Motor neuron (in vitro differentiated cells): Measurements from ENCODE around the gene IQSEC3. TPM values are rescaled to one million over a fixed set of nuclear protein-coding genes. Genes with fewer than 3 reads are reported as not detected.
"Not testable (repeated sequence)": the region's sequence is repeated elsewhere in the genome, so short reads cannot be mapped to it uniquely, and the experiment has no call there.

ENCODE experiments used
- ATAC-seq, 8 experiments: fragments of 200-7000 bp; cut with Tn5 transposase; replicated peaks in 6 of 8; 2 replicates each; pipeline ENCODE4 v1.8.0; 2021; ENCODE audit warnings: mild to moderate bottlenecking in 8 of 8, moderate library complexity in 8 of 8
- H3K27ac ChIP-seq, 2 donors: fragments of 250-450 bp; sonication (Bioruptor Pico); 2 replicates each; pipeline ENCODE4 v1.9.0; 2021; ENCODE audit warnings: antibody characterized with exemption in 2 of 2, mild to moderate bottlenecking in 2 of 2, moderate library complexity in 1 of 2
- H3K4me1 ChIP-seq, 2 donors: fragments of 250-450 bp; sonication (Bioruptor Pico); replicated peaks in 1 of 2; 2 replicates each; pipeline ENCODE4 v1.6.1; 2021; ENCODE audit warnings: antibody characterized with exemption in 2 of 2, mild to moderate bottlenecking in 2 of 2, moderate library complexity in 1 of 2
- H3K4me3 ChIP-seq, 5 donors: fragments of 250-450 bp; sonication (Bioruptor Pico); 2 replicates each; pipeline ENCODE4 v1.9.0; 2021; ENCODE audit warnings: antibody characterized with exemption in 5 of 5, mild to moderate bottlenecking in 5 of 5, moderate library complexity in 4 of 5
- WGBS, 10 experiments: fragments of 450-650 bp; shearing (Covaris generic); methylation state at CpG; one replicate each; pipeline ENCODE4 v1.0.0; 2022; 5-methylcytosine and 5-hydroxymethylcytosine counted together
- in situ Hi-C, 9 experiments: fragments of 400-800 bp; cut with MboI; loops; one replicate each; pipeline ENCODE4 v1.15.0; 2021; ENCODE audit warnings: low sequenced_read_pairs in 9 of 9, low pct_unique_long_range_greater_than_20kb in 2 of 9; ENCODE audit not compliant: unreplicated experiment in 9 of 9
- total RNA-seq, 8 experiments: library from RNA; unstranded; fragments of 300-600 nt; gene quantifications; 2 replicates each; pipeline versions ENCODE4 v1.2.3 to v1.2.4, GENCODE V29; 2022

IQSEC3 gene
- total RNA-seq, 8 experiments from 2014 or later, result 0.09 to 5.6 (median 1.8) TPM

DNA sequence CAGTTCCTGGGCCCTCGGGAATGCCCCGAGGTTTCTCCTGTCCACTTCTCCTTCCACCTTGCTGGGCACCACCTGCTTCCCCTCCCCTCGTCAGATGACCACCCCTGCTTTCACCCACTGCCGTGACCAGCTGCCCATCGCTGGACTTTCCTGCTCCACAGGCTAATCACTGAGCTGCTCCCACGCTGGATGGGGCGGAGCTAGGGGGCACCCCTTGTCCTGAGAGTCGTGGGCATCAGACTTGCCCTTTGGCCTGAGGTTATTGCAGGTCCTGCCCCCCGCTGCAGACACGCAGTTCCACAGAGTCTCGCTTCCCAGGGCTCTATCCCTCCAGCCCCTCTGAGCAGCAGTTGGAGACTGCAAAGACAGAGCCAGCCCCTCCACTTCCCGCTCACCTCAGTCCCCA is 147.0 kb downstream of the IQSEC3 start:
- 27 to 61% (median 60%) methylated on average over 1 to 3 of the region's 12 CpGs; no CpG with 5 or more reads in 7 of the 10 experiments for WGBS, 10 experiments
- ATAC-seq, result peak in 3 of 8 experiments; percentile 12 to 27 (median 19)
- in situ Hi-C loops, result no loop called here
- Histone ChIP-seq H3K27ac (no peak overlapping the region), H3K4me1 (no peaks in the 10 kb centered on the region), H3K4me3 (no peak overlapping the region)

GRCh38 chr12:214003-214741 is 147.6 kb downstream of the IQSEC3 start, which contains the start of gene SLC6A12:
TSS of gene SLC6A12 (minus strand) at chr12:214157. CDS start at chr12:209986, 4,171 bp downstream.
- Histone ChIP-seq H3K27ac (no peak within 1 kb of the TSS), H3K4me3 (no peak within 1 kb of the TSS), H3K4me1 (no peaks in the 10 kb centered on the region)
- peak in 5 of 8 experiments; percentile 19 to 76 (median 33) for ATAC-seq
- 7 to 100% (median 60%) methylated on average over 1 to 3 of the region's 14 CpGs; no CpG with 5 or more reads in 5 of the 10 experiments for WGBS, 10 experiments
- in situ Hi-C loops, result no loop called here

GRCh38 chr12:215116-215515 is 148.5 kb downstream of the IQSEC3 start:
- in situ Hi-C loops, result no loop called here
- no peak for ATAC-seq
- H3K4me3 ChIP-seq, result no peak overlapping the region
- no peak overlapping the region for H3K27ac ChIP-seq
- peaks cover 0 to 1% of the 10 kb centered on the region in 2 donors for H3K4me1 ChIP-seq
- 50 to 100% (median 83%) methylated on average over 1 to 2 of the region's 6 CpGs; no CpG with 5 or more reads in 6 of the 10 experiments for WGBS, 10 experiments

DNA sequence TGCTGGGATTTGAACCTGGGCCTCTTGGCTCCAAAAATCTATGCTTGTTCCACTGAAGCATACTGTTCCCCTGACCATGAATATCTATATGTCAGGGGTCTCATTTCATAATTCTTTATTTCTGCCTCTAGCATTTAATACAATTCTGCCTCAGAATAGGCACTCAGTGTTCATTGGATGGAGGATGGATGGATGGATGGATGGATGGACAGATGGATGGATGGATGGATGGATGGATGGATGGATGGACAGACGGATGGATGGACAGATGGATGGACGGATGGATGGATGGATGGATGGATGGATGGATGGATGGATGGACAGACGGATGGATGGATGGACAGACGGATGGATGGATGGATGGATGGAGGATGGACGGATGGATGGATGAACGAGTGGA is 150.5 kb downstream of the IQSEC3 start:
- H3K4me3 ChIP-seq, ATAC-seq, in situ Hi-C loops, H3K27ac ChIP-seq, H3K4me1 ChIP-seq: not testable (repeated sequence)
- 46 to 76% (median 69%) methylated on average over 2 to 4 of the region's 6 CpGs; no CpG with 5 or more reads in 5 of the 10 experiments for WGBS, 10 experiments

GRCh38 chr12:218221-218620 is 151.7 kb downstream of the IQSEC3 start:
- WGBS, 10 experiments, result 78 to 100% (median 90%) methylated on average over 1 of the region's 5 CpGs; no CpG with 5 or more reads in 6 of the 10 experiments
- Histone ChIP-seq H3K4me3 (no peak overlapping the region), H3K27ac (no peak overlapping the region), H3K4me1 (peaks cover 0 to 5% of the 10 kb centered on the region in 2 donors)
- ATAC-seq, result no peak
- in situ Hi-C loops, result no loop called here

DNA sequence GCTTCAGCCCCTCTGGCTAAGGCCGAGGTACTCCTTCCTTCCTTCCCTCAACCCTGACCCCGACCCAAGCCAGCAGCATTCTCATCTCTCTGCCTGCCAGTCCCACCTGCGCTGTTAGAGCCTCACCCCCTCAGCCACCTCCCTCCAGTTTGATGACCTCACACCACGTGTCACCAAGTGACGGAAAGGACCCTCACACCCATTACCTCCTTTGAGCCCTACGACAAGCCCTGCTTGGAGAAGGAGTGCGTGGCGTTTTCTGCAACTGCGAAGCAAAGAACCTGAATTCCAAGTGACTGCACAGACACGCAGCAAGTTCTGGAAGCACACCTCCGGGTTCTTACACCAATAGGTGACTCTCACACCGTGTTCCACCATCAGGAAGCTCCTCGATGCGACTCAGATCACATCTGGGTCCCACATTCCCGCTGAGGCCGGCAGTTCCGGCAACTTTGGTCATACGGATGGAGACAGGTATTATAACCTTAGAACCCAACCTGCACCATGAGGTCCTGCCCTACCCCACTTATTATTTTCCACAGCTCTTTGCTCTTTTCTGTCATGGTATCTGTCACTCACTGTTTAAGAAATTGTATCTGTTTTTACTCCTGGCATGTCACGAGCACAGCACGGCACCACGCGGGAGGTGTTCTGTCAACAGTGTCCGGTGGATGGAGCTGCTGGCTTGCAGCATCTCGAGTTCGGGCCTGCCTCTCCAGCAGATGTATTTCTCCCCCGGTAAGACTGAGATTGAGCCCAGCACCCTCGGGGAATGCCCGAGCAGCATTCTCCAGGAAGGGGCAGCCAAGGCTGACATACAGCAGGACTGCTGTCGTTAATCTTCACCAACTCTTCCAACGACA is 152.4 kb downstream of the IQSEC3 start:
- peak in 2 of 8 experiments; percentile 23 to 24 for ATAC-seq
- Histone ChIP-seq H3K27ac (no peak overlapping the region), H3K4me1 (peaks cover 0 to 5% of the 10 kb centered on the region in 2 donors), H3K4me3 (no peak overlapping the region)
- 30 to 92% (median 81%) methylated on average over 1 to 16 of the region's 30 CpGs; no CpG with 5 or more reads in 2 of the 10 experiments for WGBS, 10 experiments
- in situ Hi-C loops, result no loop called here

DNA sequence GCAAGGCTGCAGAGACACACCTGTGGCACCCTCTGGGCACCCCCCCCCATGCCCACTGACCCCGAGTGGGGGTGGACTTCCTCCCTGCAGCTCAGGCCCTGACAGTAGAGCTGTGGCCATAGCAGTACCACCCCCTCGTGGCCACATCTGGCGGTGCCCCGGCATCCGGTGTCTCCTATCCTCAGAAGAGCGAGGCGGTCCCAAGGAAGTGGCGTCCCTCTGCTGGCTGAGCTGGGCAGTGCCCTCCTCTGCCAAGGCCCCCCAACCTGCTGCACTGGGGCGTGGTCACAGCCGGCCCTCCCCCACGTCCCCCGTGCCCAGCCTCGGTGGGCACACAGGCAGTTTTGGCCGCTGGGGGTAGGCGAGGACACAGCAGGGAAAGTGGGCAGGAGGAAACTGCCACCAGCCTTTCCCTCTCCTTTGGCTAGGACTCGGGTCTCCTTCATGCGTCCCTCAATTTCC is 153.4 kb downstream of the IQSEC3 start:
- H3K27ac ChIP-seq, result no peak overlapping the region
- H3K4me3 ChIP-seq, result no peak overlapping the region
- in situ Hi-C loops, result no loop called here
- peak; percentile 70 to 99 (median 85) for ATAC-seq
- peaks cover 0 to 5% of the 10 kb centered on the region in 2 donors for H3K4me1 ChIP-seq
- 34 to 80% methylated on average over 1 to 3 of the region's 17 CpGs; no CpG with 5 or more reads in 8 of the 10 experiments for WGBS, 10 experiments

GRCh38 chr12:220491-220890 is 153.9 kb downstream of the IQSEC3 start:
- no CpG with 5 or more reads among the region's 6 CpGs for WGBS, 10 experiments
- Histone ChIP-seq H3K4me3 (no peak overlapping the region), H3K27ac (no peak overlapping the region), H3K4me1 (peaks cover 0 to 5% of the 10 kb centered on the region in 2 donors)
- peak in 1 of 8 experiments; percentile 15 for ATAC-seq
- in situ Hi-C loops, result no loop called here

GRCh38 chr12:220946-221550 is 154.5 kb downstream of the IQSEC3 start:
- ATAC-seq, result peak in 1 of 8 experiments; percentile 12
- in situ Hi-C loops, result no loop called here
- no peak overlapping the region for H3K4me3 ChIP-seq
- no peak overlapping the region for H3K27ac ChIP-seq
- WGBS, 10 experiments, result 40 to 100% (median 80%) methylated on average over 1 to 3 of the region's 19 CpGs; no CpG with 5 or more reads in 6 of the 10 experiments
- H3K4me1 ChIP-seq, result peaks cover 0 to 5% of the 10 kb centered on the region in 2 donors

DNA sequence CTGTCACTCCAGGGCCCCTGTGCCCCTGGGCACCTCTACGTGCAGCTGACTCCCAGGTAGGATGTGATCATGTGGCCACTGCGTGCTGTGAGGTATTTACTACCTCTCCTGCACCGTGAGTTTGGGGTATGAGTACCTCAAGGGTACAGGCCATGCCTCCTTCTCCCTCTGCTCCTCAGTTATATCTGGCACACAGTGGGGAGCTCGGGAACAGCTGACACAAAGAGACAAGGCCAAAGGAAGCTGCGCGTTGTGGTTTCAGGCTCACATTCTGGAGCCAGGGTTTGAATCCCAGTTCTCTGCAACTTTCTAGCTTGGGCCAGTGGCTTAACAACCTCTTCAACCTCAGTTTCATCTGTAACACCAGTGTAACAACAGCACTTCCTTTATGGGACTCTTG is 155.2 kb downstream of the IQSEC3 start:
- H3K27ac ChIP-seq, result no peak overlapping the region
- in situ Hi-C loops, result no loop called here
- H3K4me1 ChIP-seq, result peaks cover 0 to 5% of the 10 kb centered on the region in 2 donors
- ATAC-seq, result no peak
- 30 to 83% (median 63%) methylated on average over 1 to 3 of the region's 6 CpGs; no CpG with 5 or more reads in 4 of the 10 experiments for WGBS, 10 experiments
- no peak overlapping the region for H3K4me3 ChIP-seq

DNA sequence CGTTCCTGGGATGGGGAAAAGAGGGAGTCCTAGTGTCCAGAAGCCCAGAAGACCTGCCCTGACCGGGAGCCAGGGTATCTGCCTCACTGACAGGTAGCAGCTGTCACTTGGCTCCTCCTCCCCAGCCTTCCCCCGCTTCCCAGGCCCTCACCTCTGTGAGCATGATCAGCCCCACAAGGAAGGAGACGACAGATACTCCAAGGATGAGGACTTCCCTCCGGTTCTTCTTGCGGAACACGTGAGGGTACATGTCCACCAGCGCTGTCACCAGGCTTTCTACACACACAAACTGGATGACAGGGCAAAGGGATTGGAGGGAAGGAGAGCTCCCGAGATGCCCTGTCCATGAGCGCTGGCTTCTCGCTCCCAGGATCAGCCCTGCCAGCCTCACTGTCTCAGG is 157.3 kb downstream of the IQSEC3 start:
- peaks cover 0 to 5% of the 10 kb centered on the region in 2 donors for H3K4me1 ChIP-seq
- no peak overlapping the region for H3K4me3 ChIP-seq
- in situ Hi-C loops, result no loop called here
- ATAC-seq, result no peak
- H3K27ac ChIP-seq, result no peak overlapping the region
- WGBS, 10 experiments, result 3 to 67% (median 60%) methylated on average over 1 to 4 of the region's 11 CpGs; no CpG with 5 or more reads in 7 of the 10 experiments

DNA sequence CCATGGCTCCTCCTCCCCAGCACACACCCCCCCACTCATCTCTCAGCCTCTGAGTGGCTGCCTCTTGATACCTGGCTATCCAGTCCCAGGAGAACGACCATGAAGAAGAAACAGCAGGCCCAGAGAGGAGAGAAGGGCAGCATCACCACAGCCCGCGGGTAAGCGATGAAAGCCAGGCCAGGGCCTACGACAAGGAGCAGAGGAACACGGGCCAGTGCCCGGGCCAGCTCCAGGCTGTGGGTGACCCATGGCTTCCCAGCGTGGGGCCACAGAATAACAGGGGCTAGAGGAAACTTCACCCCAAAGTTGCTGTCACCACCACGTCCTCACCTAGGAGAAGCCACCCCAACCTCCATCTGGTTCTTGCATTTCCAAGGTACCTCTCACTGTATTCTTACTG is 157.8 kb downstream of the IQSEC3 start:
- Histone ChIP-seq H3K4me3 (no peak overlapping the region), H3K4me1 (peaks cover 0 to 5% of the 10 kb centered on the region in 2 donors), H3K27ac (no peak overlapping the region)
- WGBS, 10 experiments, result 67 to 100% (median 81%) methylated on average over 1 to 3 of the region's 9 CpGs; no CpG with 5 or more reads in 2 of the 10 experiments
- no peak for ATAC-seq
- in situ Hi-C loops, result no loop called here
